HG03025 (cell line): ENCODE results near the gene RAD51B.

Experiments
- ATAC-seq: cut with Tn5 transposase; IDR thresholded peaks from one replicate; pipeline ENCODE4 v1.9.1; 2021; ENCODE audit warnings: mild to moderate bottlenecking, moderate library complexity; ENCODE audit not compliant: unreplicated experiment, low FRiP score

RAD51B gene

DNA sequence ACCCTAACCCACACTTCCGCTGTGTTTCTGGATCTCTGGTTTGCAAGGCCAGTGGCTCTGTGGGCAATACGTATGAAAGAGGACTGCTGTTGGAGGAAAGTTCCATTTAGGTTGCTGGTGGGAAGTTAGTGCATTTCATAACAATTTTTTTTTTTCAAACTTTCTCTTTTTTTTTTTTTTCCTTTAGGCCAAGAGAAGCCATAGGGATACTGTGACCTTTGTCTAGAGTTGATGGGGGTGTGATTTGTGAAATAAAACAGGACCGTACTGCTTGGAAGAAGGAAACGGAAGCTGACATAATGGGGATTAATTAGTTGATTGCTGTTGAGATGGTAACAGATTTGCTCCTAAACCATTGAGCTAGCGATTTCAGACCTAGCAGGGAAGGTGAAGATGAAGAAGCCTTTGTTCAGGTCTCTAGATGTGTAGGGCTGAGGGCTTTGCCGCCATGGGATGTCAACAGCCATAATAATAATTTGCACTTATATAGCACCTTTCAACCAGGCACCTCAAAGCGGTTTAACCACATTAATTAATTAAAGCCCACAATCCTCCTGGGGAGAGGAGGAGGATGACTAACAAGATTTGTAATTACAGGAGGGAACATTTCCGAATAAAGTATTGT, 658.0 kb downstream of the RAD51B start:
- ATAC-seq: no peak

DNA sequence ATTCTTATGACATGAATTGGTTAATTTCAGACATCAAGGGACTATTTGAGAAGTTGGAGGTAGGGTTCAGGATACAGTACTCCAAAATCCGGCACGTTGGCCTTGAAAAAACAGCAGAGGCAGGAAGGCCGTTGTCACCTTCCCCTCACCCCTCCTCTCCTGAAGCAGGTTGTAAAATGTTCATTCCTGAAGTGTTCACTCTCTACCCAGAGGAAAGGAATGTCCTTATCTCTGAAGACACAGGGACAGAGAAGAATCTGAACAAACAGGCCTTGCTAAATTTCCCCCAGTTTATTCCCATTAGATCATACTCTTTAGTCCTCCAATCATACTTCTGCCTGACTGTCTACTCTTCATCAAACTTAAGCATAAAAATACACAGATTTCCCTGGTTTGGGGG, 659.7 kb downstream of the RAD51B start:
- no peak for ATAC-seq

DNA sequence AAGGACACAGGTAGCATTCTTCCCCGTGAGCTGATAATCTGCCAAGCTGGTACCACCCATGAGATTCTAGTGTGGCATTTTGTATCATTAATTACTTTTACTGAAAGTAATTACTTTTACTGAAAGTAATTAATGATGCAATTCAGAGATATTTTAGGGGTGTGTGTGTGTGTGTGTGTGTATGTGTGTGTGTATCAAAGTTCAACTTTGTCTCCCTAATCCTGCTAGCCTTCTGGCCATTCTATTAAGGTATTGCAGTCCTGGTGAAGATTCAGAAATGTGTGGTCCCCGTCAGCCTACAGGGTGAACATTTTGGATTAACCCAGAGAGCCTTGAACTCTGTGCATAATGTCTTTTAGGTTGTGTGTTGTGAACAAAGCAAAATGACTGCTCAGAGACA, 662.4 kb downstream of the RAD51B start:
- no peak for ATAC-seq

DNA sequence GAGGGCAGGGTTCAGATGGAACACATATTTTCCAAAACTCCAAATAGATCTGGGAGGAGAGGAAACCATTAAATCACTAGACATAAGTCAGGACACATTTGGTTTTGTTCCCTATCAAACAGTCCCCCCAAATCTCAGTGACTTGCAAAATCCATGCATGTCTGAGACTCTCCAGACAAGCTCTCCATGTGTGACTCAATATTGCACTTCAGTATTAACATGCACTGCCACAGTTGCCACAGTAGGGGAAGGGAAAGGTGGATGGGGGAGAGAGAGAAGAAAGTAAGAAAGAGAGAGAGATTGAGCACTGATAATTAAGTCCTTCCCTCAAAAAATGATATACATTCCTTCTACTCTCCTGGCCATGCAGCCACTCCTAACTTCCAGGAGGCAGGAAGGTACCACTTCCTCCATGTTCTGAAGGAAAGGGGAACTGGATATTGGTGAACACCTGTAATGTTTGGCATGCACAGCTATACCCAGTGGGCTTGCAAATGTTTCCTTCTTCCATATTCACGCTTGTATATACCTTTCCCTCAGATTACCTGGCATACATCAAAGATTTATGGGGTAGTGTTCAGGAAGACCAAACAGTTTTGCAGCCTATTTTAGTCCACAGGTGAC, 663.3 kb downstream of the RAD51B start:
- ATAC-seq: no peak

DNA sequence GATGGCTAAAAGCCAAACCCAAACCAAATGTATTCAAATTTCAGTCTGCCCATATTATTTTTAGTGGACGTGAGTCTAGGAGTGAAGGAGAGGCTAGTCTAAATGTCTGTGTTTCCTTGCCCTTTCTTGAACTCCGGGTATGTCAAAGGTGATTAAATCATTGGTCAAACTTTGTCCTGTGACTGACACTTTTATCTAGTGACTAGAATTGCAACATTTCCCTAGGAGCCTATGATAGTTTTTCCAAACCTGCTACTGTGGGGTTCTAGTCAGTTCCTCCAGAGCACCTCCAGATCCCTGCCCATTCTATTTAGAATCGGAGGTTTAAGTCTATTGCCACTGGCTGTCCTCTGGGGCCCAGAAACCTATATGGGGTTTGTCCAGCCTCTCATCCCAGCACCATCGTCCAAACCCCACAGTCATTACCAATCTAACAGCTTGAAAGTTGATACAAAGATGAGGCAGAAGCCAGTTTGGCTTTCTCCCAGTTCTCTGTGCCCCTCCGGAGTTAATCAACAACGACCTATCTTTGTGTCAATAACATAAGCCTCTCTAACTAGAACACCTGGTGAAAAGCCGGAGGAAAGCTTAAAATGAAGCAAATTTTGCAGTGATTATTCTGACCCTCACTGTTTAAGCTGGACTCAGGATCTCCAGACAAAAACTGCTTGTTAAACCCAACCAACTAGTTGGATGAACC, 666.6 kb downstream of the RAD51B start:
- ATAC-seq: no peak

DNA sequence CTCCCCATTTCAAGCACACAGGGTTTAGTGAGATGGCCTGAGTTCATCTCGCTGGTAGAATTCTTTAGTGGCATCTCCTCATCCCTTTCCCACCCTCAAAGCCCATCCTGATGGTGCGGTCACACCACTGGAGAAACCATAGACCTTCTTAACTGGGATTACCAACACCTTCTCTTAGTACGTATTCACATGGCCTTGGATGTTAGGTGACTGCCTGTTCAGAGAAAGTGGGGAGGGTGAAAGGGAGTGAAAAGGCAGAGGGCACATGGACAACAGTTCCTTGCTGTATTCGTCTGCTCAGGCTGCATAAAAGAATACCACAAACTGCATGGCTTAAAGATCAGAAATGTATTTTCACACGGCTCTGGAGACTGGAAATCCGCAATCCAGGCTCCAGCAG, 667.2 kb downstream of the RAD51B start:
- ATAC-seq: no peak

DNA sequence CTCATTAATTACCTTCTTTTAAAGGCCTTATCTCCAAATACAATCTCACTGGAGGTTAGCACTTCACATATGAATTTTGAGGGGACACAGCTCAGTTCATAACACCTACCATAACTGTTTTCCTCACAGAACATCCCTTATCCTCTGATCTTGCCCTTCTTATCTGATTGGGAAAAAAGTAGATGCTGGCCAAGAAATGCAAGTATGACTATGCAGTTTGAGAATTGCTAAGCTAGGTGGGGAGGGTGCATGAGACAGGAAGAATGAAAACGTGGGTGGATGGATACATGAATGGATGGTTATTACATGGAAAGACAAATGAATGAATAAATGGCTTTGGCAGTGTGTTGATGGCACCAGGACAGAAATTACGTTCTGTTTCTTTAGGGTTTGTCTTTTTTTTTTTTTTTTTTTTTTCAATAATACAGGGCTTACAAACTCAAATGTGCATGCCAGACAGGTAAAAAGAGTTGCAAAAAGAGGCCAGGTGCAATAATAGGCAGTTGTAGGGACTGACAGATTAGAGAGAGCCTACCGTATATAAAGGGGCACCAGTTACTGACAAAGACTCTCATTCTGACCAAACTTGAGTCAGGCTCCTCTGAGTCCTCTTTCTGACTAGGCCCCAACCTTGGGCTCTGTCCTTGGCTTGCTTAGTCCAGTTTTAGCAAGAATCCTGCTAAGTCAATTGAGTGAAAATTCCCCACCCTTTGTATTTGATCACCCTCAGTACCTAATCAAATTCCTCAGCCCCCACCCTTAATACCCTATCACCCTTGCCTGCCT, 668.4 kb downstream of the RAD51B start:
- ATAC-seq: no peak

DNA sequence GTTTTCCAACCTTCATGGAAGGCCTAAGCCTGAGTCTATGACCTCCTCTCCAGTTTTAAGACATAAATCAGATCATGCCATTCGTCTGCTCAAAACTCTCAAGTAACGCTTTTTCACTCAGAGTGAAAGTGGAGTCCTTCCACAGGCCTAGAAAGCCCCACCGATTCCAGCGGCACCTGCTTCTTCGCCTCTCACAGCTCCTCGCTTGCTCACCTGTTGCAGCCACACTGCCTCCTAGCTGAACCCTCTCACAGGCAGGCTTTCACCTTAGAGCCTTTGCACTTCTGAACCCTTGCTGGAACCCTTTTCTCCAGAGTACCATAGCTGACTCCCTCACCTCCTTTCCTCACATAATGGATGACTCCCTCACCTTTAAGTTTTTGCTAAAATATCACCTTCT, 672.2 kb downstream of the RAD51B start:
- ATAC-seq: no peak

DNA sequence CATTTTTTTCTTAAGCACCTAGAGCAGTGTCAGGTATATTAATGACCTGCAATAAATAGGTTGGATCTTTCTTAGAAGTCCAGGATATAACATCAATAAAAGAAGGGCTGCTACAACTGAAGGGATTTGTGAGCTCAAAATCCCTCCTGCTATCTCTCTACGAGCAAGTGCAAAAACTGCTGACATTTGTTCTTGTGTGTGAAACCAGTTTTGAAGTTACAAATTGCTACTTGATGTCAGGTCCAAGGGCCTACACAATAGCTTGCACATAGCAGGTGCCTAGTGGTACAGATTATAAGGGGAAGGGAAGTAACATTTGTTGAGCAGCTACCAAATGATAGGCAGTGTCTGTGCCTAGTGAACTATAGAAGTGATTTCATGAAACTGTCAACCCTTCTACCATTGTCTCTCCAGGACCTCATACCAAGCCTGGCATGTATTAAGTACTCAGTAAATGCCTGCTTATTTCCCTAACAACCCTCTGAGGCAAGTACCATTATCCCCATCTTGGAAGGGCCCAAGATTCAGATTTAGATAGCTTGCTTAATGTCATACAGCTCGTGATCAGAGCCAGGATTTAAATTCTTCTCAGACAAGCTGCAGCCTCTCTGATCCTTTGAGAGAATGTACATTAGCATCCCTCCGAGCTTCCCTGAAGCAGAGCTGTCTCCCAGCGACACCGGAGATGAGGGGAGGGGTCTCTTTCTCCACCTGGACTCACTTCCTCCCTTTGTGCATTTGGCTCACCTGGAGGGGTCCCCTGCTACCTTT, 673.0 kb downstream of the RAD51B start:
- ATAC-seq: no peak

DNA sequence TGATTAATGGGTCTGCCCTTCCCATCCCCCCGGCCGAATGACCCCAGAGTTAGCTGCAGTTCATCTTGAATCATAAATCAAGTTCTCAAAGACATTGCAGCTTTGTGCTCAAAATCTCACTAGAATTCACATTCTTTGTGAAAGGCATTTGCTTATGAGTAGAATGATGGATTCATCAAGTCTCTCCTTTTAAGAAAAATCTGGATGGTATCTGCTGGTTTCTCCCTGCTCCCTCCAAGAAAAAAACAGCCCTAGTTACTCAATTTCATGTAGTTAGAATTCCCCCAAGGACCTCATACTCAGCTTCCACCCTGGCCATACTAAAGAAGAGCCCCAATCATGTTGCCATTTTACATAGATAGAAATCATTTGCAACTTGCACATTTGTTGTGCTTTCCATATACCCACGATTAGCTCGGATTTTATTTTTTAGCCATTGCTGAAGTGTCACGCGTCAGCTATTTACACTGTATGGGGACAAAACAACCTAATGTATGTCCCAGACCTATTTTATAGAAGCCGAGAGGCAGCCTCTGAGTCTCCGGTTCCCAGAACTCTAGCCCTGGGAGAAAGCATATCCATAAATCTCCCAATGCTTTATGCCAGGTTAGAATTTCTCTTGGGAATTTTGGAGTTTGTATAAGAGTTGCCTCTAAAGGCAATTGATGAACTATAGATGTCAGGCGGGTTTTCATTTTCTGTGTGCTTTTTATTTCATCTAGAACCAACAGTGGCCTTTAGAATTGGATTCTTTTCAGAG, 673.8 kb downstream of the RAD51B start:
- no peak for ATAC-seq

DNA sequence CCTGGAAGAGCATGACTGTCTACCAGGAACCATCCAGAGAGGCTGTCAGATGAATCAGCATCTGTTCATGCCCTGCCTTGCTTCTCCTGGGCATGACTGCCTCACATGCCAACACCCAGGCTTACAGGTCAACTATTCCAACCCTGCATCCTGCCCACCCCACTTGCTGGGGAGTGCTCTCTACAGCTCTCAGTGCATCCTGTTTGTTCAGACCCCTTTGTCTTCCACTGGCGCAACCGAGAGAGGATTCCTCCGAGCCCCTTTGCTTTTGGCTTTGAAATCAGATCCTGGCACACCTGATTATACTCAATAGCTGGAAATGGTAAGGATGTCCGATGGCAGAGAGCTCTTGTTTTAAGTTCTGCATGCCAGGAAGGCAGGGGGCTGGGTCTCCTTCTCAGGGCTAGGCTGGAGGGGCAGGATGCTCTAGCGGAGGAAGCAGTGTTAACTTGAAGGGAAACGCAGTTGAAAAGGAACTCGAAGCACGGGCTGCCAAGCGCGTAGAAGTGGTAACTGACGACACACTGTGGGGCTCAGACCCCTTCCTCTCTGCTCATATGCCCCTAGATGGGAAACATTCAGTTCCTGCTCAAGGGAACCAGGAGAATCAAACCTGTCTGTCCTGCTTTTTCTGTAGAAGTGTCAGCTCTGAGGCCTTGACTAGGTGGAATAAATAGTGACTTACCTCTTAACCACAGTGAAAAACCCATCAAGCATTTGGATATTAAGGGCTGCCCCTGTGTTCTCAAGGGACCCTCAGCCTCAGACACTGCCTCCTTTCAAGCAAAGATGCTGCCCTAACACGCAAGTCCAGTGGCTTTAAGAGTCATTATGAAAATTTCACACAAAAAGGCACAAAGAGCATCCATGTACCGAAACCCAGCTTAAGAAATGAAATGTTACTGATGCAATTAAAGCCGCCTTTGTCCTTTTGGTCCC, 675.8 kb downstream of the RAD51B start:
- ATAC-seq: no peak

DNA sequence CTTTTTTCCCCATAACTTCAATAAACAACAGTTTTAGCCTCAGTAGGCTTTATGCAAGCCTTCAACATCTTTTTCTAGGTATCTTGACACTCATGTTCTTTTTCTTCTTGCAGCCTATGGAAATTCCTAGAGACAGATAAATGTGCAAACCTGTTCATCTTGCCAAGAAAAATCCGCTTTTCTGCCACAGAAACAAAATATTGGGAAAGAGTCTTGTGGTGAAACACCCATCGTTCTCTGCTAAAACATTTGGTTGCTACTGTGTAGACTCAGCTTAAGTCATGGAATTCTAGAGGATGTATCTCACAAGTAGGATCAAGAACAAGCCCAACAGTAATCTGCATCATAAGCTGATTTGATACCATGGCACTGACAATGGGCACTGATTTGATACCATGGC, 677.4 kb downstream of the RAD51B start:
- ATAC-seq: no peak

DNA sequence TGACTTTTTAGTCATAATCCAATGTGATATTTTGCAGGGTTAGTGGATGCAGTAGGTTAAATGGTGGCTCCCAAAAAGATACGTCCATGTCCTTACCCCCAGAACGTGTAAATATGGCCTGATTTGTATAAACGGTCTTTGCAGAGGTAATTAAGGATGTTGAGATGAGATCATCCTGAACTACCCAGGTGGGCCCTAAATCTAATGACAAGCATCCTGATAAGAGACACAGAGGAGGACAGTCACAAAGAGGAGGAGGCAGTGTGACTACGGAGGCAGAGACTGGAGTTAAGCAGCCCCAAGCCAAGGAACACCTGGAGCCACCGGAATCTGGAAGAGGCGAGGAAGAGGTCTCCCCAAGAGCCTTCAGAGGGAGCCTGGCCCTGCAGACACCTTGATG, 679.9 kb downstream of the RAD51B start:
- no peak for ATAC-seq

DNA sequence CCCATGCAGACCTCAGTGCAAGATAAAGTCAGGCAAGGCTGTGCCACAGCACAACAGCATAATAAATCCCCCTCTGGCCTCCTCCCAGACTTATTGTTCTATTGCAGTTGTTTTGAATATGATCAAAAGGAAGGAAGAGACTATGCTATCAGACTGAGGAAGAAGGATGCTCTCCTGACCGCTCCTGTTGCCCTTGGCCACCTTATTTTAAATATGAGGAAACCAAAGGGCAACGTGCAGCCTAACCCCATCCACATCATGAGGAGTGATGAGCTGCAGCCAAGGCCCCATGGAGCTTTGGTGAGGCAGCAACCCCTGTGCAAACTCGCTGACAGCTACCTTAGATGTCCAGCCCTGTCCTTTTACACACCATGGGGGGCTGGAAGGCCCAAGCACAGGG, 681.6 kb downstream of the RAD51B start:
- ATAC-seq: no peak

DNA sequence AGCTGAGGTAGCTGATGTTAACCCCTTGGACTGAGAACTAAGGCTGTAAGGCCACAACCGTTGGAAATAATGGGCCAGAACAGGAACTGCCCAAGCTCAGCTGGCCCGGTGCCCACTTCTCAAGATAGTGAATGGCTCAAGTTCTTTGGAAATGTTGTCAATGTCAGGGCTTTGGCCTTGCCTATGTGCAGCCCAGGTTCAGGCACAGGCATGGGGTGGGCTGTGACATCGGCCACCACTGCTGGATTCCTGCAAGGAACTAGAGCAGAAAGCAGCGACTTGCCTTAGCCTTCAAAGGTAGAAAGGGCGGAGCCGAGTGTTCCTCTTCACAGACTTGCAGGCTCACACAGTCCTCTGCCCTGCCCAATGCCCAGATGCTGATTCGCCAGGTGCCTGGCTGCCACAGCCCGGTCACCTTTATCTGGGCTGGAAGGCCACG, 682.1 kb downstream of the RAD51B start:
- no peak for ATAC-seq

DNA sequence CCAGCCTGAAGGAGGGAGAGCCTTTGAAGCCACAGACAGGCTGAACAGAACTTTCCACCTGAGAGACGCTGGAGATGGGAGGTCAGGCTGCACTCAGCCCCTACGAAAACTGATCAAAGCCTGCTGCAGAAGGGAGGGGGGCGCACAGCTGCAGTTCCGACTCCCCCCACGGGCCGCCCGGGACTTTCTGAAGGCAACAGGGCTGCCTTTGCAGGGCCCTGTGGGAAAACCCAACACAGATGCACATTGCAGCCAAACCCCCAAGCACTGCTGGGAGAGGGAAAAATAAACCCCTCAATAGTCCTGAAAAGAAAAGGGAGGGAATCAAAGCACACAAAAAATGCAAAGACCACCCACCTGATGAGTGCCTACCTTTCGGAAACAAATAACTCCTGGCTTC, 682.7 kb downstream of the RAD51B start:
- ATAC-seq: no peak

DNA sequence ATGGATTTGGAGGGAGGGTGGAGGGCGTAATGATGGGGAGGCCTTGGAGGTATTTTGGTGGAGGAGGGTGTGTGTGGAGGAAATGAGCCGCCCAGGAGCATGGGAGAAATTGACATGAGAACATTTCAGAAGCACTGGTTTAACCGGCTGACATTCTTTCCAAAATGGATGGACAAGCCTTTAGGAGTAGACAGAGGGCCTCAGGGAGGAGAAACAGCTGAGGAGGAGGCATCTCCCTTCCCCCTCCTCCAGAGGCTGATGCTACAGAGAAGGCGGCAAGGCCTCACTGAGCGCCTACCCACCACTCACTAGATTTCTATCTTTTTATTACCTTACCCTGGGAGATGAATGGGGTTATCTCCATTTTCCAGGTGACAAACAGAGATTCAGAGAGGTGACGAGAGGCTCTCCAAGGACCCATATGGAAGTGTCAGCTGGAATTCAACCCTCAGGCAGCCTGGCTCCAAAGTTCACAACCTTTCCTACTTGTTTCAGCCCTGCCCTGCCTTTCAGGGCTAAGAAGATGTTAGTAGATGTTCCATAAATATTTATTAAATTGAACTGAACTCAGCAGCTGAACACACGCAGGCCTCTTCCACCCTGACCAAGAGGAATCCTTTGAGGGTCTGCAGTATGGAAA, 683.7 kb downstream of the RAD51B start:
- no peak for ATAC-seq

DNA sequence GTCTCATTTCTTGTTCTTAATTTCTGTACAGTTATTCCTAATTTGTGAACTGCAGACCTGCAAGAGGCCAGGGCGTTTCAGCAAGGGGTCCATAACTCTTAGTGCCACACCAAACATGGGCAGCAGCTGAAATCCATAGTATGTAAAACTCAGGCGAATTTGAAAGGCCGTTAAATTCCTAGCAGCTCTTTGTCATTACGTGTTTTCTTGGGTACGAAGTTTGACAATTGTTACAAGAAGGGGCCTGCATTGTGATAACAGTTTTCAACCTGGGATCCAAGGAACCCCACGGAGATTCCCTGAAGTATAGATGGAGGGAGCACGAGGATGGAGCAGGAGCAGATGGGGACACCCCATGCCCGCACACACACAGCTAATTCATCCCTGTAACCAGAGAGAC, 685.3 kb downstream of the RAD51B start:
- no peak for ATAC-seq
